ENCODE results near the gene HCLS1.

- TF ChIP-seq EZH2 (IDR thresholded peaks at IDR 0.05; ENCODE audit: insufficient read depth, poor library complexity, severe bottlenecking) (no peak), EZH2phosphoT487 (IDR thresholded peaks at IDR 0.05; ENCODE audit: insufficient read depth, low read depth) (no peak)
Observed at GRCh38 chr3:121606106-121606505, 54.6 kb downstream of the HCLS1 start.

Data from GM23248 (cell line).